ENCODE measurements around the gene CR1. TPM values are rescaled to one million over a fixed set of nuclear protein-coding genes. Genes with fewer than 3 reads are reported as not detected.

CR1 gene
- total RNA-seq, 4 donors from 2014 or later = 6.7 to 27.6 (median 8.8) TPM

DNA sequence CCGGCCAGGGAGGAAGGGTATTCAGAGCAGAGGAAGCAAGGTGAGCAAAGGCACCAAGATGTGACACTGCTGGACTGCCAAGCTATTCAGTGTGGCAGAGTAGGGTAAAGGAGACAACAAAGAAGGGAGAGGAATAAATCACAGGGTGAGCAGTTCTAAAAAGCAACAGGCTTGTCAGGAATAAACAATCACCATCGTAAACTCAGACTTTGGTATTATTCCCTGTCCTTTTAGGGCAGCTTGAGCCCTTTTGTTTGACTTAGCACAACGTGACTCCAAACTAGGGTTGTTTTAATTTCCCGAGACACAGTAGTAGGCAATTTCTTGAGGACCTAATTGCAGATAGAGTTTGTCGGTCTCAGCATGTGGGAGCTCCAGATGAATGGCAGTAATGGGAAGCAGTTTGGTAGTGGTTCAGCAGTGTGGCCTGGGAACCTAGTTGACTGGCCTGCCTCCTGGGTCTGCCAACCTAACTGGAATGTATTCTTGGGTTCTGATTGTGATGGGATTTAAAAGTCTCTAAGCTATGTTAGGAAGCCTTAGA is 153.3 kb downstream of the CR1 start:
- TF ChIP-seq, protein P1, sequence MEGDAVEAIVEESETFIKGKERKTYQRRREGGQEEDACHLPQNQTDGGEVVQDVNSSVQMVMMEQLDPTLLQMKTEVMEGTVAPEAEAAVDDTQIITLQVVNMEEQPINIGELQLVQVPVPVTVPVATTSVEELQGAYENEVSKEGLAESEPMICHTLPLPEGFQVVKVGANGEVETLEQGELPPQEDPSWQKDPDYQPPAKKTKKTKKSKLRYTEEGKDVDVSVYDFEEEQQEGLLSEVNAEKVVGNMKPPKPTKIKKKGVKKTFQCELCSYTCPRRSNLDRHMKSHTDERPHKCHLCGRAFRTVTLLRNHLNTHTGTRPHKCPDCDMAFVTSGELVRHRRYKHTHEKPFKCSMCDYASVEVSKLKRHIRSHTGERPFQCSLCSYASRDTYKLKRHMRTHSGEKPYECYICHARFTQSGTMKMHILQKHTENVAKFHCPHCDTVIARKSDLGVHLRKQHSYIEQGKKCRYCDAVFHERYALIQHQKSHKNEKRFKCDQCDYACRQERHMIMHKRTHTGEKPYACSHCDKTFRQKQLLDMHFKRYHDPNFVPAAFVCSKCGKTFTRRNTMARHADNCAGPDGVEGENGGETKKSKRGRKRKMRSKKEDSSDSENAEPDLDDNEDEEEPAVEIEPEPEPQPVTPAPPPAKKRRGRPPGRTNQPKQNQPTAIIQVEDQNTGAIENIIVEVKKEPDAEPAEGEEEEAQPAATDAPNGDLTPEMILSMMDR (IDR thresholded peaks at IDR 0.05) = no peak
- no peak for TF ChIP-seq EP300 (IDR thresholded peaks at IDR 0.05)
- no peak for TF ChIP-seq POLR2A (IDR thresholded peaks at IDR 0.05)
- 38 to 40% methylated on average over 5 of the region's 5 CpGs for WGBS, 2 donors
- no peak overlapping the region for H3K4me3 ChIP-seq

DNA sequence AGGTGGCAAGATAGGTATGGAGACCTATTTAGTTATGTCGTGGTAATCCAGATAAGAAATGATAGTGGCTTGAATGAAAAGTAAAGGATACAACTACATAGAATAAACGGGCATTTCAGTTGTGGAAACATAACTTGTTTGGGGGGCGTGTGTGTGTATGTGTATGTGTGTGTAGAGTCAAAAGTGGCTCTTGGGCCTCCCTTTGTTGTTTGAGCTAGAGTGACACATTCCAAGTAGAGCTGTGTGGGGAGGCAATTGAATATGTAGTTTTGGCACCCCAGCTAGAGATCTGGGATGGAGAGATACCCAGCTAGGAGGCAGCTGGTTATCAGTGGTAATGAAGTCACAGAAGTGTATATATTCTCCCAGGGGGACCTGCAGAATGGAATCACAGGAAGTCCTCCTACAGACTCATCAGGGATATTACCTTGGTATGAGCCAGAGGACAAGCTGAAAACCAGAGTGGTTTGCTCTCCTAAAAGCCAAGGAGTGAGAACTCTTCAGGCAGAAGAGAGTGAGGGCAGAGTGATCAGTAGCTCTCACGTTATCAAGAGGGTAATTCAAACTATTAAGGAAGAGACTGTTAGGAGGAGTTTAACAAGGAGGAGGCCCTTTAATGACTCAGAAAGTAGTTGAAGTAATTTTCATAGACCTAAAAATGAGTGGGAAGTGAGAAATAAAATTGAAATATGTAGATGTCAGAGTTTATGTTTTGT is 154.1 kb downstream of the CR1 start:
- H3K4me1 ChIP-seq = peaks cover 0 to 6% (median 0%) of the 10 kb centered on the region in 4 donors
- no peaks in the 10 kb centered on the region for H3K9me3 ChIP-seq
- 74 to 79% methylated on average over 4 of the region's 4 CpGs for WGBS, 2 donors
- TF ChIP-seq, protein P1 (IDR thresholded peaks at IDR 0.05) = no peak
- H3K4me3 ChIP-seq = no peak overlapping the region
- no peaks in the 10 kb centered on the region for H3K36me3 ChIP-seq
- no peak overlapping the region for H3K27ac ChIP-seq
- H3K27me3 ChIP-seq = peaks cover 0 to 4% of the 10 kb centered on the region in 2 donors
- DNase-seq (ENCODE audit: low spot score in 2 of 2) = no peak

More for the DNA sequence above, 153.3 kb downstream of the CR1 start:
- Histone ChIP-seq H3K27ac (no peak overlapping the region), H3K36me3 (no peaks in the 10 kb centered on the region), H3K9me3 (no peaks in the 10 kb centered on the region), H3K4me1 (peaks cover 0 to 13% (median 3%) of the 10 kb centered on the region in 4 donors), H3K27me3 (peaks cover 0 to 4% of the 10 kb centered on the region in 2 donors)
- DNase-seq (ENCODE audit: low spot score in 2 of 2) = no peak

DNA sequence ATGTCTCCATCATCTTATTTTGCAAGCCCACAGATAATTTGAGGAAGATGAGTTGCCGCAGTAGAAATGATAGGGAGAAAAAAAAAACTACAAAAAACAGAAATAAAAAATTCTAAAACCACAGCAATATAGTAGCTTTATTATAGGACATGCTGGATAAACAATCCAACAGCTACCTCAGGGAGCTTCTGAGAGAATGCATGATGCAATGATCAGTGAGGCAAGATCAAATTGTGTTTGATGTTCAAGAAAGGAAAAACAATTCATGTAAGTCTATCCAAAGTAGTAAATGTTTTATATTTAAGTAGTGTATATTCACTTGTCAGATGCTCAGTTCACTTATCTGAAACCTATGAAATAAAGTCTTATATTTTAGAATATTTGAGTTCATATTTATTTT is 155.6 kb downstream of the CR1 start:
- TF ChIP-seq EP300 (IDR thresholded peaks at IDR 0.05) = no peak

DNA sequence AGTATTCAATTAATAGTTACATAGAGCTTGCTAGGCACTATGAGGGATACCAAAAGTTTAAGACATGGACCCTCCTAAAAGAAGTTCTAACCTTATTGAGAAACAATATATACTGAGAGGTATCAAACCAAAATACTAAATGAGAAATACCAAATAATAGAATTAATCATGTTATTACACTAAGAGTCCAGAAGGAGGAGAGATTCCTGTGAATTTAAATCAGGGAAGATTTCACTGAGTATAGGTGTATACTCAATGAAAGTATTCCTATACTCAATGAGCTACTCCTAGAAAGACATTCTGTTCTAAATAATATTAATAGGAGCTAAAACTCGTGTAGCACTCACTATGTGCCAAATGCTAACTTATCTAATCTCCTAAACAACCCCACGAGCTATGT is 158.4 kb downstream of the CR1 start:
- Histone ChIP-seq H3K27ac (no peak overlapping the region), H3K36me3 (no peaks in the 10 kb centered on the region), H3K4me3 (no peak overlapping the region), H3K4me1 (no peaks in the 10 kb centered on the region), H3K27me3 (peaks cover 0 to 9% of the 10 kb centered on the region in 2 donors), H3K9me3 (no peaks in the 10 kb centered on the region)
- 63 to 68% methylated on average over 2 of the region's 2 CpGs for WGBS, 2 donors
- DNase-seq (ENCODE audit: low spot score in 2 of 2) = no peak
- TF ChIP-seq POLR2A (IDR thresholded peaks at IDR 0.05) (no peak), EP300 (IDR thresholded peaks at IDR 0.05) (no peak)
- TF ChIP-seq, protein P1 (IDR thresholded peaks at IDR 0.05) = no peak

More for the DNA sequence above, 155.6 kb downstream of the CR1 start:
- Histone ChIP-seq H3K27me3 (no peaks in the 10 kb centered on the region), H3K36me3 (no peaks in the 10 kb centered on the region), H3K4me3 (no peak overlapping the region), H3K9me3 (no peaks in the 10 kb centered on the region), H3K27ac (no peak overlapping the region), H3K4me1 (no peaks in the 10 kb centered on the region)
- WGBS, 2 donors = 81 to 90% methylated on average over 1 of the region's 1 CpG
- DNase-seq (ENCODE audit: low spot score in 2 of 2) = no peak

DNA sequence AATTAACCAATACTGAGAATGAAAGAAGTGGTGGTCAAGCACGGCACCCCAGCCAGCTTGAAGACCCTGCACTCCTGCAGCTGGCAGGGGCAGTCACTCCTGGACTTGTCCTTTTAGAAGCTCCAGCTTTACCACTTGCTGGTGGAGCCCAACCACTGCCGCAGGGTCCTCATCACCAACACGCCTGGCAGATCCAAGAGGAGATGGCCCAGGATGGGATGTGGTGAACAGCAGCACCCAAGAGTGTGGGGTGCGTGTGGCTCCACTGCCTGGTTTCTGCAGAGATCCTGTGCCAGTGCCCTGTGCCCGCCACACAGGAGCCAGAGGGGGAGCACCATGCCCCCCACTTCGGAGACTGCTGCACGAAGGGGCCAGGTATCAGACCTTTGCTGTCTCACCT is 162.5 kb downstream of the CR1 start:
- Histone ChIP-seq H3K4me3 (no peak overlapping the region), H3K4me1 (no peaks in the 10 kb centered on the region), H3K27ac (no peak overlapping the region), H3K27me3 (peaks cover 0 to 9% of the 10 kb centered on the region in 2 donors), H3K9me3 (peaks cover 0 to 12% (median 0%) of the 10 kb centered on the region in 4 donors), H3K36me3 (no peaks in the 10 kb centered on the region)
- WGBS, 2 donors = 79 to 90% methylated on average over 6 of the region's 7 CpGs
- TF ChIP-seq POLR2A (IDR thresholded peaks at IDR 0.05) (no peak), EP300 (IDR thresholded peaks at IDR 0.05) (no peak)
- TF ChIP-seq, protein P1 (IDR thresholded peaks at IDR 0.05) = no peak
- DNase-seq (ENCODE audit: low spot score in 2 of 2) = no peak
